Gastroesophageal sphincter (tissue), 3 donors: ENCODE results near the gene THOC5.

ENCODE experiments used
- CTCF ChIP-seq, 4 experiments: fragments of 200-600 bp in 2 of 4; fragments of 450-650 bp in 2 of 4; sonication (generic) in 1 of 4; IDR thresholded peaks; one replicate each; pipeline ENCODE4 v1.5.1; 2017 to 2019; ENCODE audit warnings: antibody characterized with exemption in 4 of 4, mild to moderate bottlenecking in 2 of 4, moderate library complexity in 2 of 4
- POLR2A ChIP-seq, 2 donors: fragments of 450-650 bp; IDR thresholded peaks; one replicate each; pipeline ENCODE4 v1.6.1; 2017; ENCODE audit warnings: antibody characterized with exemption in 2 of 2, mild to moderate bottlenecking in 2 of 2, moderate library complexity in 1 of 2

- TF ChIP-seq POLR2A (IDR thresholded peaks at IDR 0.05) (no peak), CTCF (IDR thresholded peaks at IDR 0.05) (no peak)
Observed at GRCh38 chr22:29518427-29518826, 35.1 kb downstream of the THOC5 start.
